Brain microvascular endothelial cell (primary cell): ENCODE data around the gene GNAL.
"Not testable (repeated sequence)": the region's sequence is repeated elsewhere in the genome, so short reads cannot be mapped to it uniquely, and the experiment has no call there.

Experiments used
- DNase-seq: peaks from one replicate; pipeline ENCODE4 v3.0.0-alpha.2; 2020
- H3K27ac ChIP-seq: fragments of 250-450 bp; sonication (Bioruptor Pico); 2 replicates; pipeline ENCODE4 v1.5.1; 2020; ENCODE audit warnings: mild to moderate bottlenecking, moderate library complexity
- H3K27me3 ChIP-seq: fragments of 250-450 bp; sonication (Bioruptor Pico); replicated peaks from 2 replicates; pipeline ENCODE4 v1.5.1; 2020; ENCODE audit warnings: mild to moderate bottlenecking
- H3K36me3 ChIP-seq: fragments of 250-450 bp; sonication (Bioruptor Pico); replicated peaks from 2 replicates; pipeline ENCODE4 v1.5.1; 2020; ENCODE audit warnings: mild to moderate bottlenecking
- H3K4me3 ChIP-seq: 2 replicates; pipeline ENCODE4 v1.5.1; 2011; ENCODE audit warnings: low read depth, mild to moderate bottlenecking, control low read depth, low read length, moderate library complexity
- CTCF ChIP-seq: IDR thresholded peaks from 2 replicates; pipeline ENCODE4 v1.5.1; 2011; ENCODE audit warnings: low read depth, mild to moderate bottlenecking, moderate library complexity, low read length, control low read depth, inconsistent platforms; ENCODE audit errors: missing control alignments
- in situ Hi-C: cut with HindIII; loops from 2 replicates; pipeline ENCODE4 v1.10.0; 2017; ENCODE audit warnings: low sequenced_read_pairs, low pct_ligation_motif_present

Gene GNAL

GRCh38 chr18:11676386-11676785 is 12.7 kb upstream of the GNAL start:
- in situ Hi-C loops = no loop called here
- TF ChIP-seq CTCF = no peak
- H3K27me3 ChIP-seq = no peaks in the 10 kb centered on the region

GRCh38 chr18:11676867-11677266 is 12.2 kb upstream of the GNAL start:
- peak; percentile 41 for DNase-seq
- Histone ChIP-seq H3K27me3 (no peaks in the 10 kb centered on the region), H3K36me3 (no peaks in the 10 kb centered on the region), H3K4me3 (no peak overlapping the region), H3K27ac (no peak overlapping the region)
- in situ Hi-C loops = no loop called here
- TF ChIP-seq CTCF = no peak

More at GRCh38 chr18:11676386-11676785, 12.7 kb upstream of the GNAL start:
- H3K4me3 ChIP-seq = no peak overlapping the region
- H3K36me3 ChIP-seq = no peaks in the 10 kb centered on the region
- no peak overlapping the region for H3K27ac ChIP-seq
- no peak for DNase-seq

DNA sequence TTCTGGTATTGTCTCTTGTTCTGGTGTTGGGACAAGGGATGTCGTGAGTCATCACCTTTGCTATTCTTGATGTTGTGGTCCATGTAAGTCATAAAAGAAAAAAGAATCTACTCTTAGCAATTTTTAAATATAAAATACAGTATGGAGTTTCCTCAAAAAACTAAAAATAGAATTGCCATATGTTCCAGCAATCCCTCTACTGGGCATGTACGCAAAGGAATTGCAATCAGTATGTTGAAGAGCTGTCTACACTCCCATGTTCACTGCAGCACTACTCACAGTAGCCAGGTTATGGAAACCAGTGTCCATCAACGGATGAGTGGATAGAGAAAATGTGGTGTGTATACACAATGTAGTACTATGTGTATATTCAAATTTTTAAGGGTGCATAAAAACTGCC is 10.9 kb upstream of the GNAL start:
- no peak for TF ChIP-seq CTCF
- in situ Hi-C loops = no loop called here
- Histone ChIP-seq H3K4me3 (no peak overlapping the region), H3K36me3 (no peaks in the 10 kb centered on the region), H3K27me3 (no peaks in the 10 kb centered on the region), H3K27ac (no peak overlapping the region)
- no peak for DNase-seq

DNA sequence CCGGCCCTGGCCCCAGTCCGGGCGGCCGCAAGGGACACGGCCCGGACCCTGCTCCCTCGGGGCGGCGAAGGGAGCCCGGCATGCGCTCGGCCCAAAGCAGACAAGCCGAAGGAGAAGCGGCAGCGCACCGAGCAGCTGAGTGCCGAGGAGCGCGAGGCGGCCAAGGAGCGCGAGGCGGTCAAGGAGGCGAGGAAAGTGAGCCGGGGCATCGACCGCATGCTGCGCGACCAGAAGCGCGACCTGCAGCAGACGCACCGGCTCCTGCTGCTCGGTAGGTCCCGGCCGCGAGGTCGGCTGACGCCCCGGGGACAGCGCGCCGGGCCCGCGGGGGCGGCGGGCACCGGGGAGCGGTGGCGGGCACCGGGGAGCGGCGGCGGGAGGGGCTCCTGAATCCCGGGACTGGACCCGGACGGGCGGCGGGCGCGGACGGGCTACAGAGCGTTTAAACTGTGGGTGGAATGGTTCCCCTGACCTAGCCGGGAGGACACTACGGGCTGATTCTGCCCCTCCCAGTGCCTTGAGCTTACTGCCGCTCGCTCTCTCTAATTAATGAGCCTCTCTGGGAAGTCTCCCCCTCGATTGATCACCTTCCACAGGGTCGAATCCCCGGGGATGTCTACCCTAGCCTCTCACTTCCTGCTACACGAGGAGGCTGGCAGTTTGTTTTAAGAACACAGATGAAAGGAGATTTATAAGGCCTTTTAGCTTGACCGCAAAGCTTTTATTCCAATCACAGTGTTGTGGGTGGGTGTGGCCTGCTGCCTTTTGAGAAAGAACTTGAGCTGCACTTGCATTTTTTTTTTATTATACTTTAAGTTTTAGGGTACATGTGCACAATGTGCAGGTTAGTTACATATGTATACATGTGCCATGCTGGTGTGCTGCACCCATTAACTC is 853 bp downstream of the GNAL start:
- no peak for TF ChIP-seq CTCF
- no peak overlapping the region for H3K27ac ChIP-seq
- in situ Hi-C loops = no loop called here
- H3K36me3 ChIP-seq = no peaks in the 10 kb centered on the region
- peak overlapping the region; percentile 52 for H3K4me3 ChIP-seq
- no peak for DNase-seq
- H3K27me3 ChIP-seq = no peaks in the 10 kb centered on the region

GRCh38 chr18:11690660-11691059 is 1.6 kb downstream of the GNAL start:
- H3K27ac ChIP-seq, DNase-seq, H3K27me3 ChIP-seq, in situ Hi-C loops, H3K4me3 ChIP-seq, H3K36me3 ChIP-seq: not testable (repeated sequence)

GRCh38 chr18:11695736-11696135 is 6.7 kb downstream of the GNAL start:
- H3K4me3 ChIP-seq = no peak overlapping the region
- H3K27me3 ChIP-seq = no peaks in the 10 kb centered on the region
- TF ChIP-seq CTCF = no peak
- no peaks in the 10 kb centered on the region for H3K36me3 ChIP-seq
- no peak overlapping the region for H3K27ac ChIP-seq
- DNase-seq = no peak
- in situ Hi-C loops = no loop called here
